K562 (cell line): ENCODE data around the gene ULK1. TPM values are rescaled to one million over a fixed set of nuclear protein-coding genes. Genes with fewer than 3 reads are reported as not detected.

ENCODE experiments used
- FOXK2 ChIP-seq, 2 experiments: fragments of 450-650 bp; IDR thresholded peaks in 1 of 2; conservative IDR thresholded peaks in 1 of 2; 2 replicates each; pipeline ENCODE4 v1.6.1; 2016; ENCODE audit warnings: low read depth in 2 of 2, mild to moderate bottlenecking in 1 of 2
- GABPB1 ChIP-seq: sonication (generic); formaldehyde crosslinking; IDR thresholded peaks from 2 replicates; pipeline ENCODE4 v1.8.0; 2022; ENCODE audit warnings: mild to moderate bottlenecking, missing genetic modification reagents
- OTX1 ChIP-seq: fragments of 450-650 bp; formaldehyde crosslinking; IDR thresholded peaks from 2 replicates; pipeline ENCODE4 v1.4.0; 2022; ENCODE audit warnings: mild to moderate bottlenecking
- PRMT5 ChIP-seq: sonication (generic); formaldehyde crosslinking; IDR thresholded peaks from 2 replicates; pipeline ENCODE4 v1.5.0; 2020; ENCODE audit warnings: missing genetic modification reagents
- RBFOX2 ChIP-seq: fragments of 200-400 bp; formaldehyde crosslinking; IDR thresholded peaks from 2 replicates; pipeline ENCODE4 v1.6.1; 2017; ENCODE audit warnings: low read depth, mild to moderate bottlenecking, low read length, moderate library complexity
- SMAD1 ChIP-seq: fragments of 150-350 bp; IDR thresholded peaks from 2 replicates; pipeline ENCODE4 v1.6.1; 2014; ENCODE audit warnings: low read length, low read depth; ENCODE audit not compliant: partially characterized antibody
- ZNF140 ChIP-seq: fragments of 250-450 bp; sonication (Bioruptor Pico); IDR thresholded peaks from 2 replicates; pipeline ENCODE4 v1.8.0; 2021; ENCODE audit warnings: moderate library complexity, mild to moderate bottlenecking, inconsistent platforms
- polyA plus RNA-seq, 8 experiments: library from polyadenylated mRNA; depleted of rRNA in 4 of 8; stranded (reverse) in 5 of 8; unstranded in 3 of 8; fragments of >200 nt; fragmentation: Nextera tagmentation in 2 of 8; fragmentation: Illumina TruSeq in 1 of 8; extraction: Ambion mirVana in 2 of 8; extraction: Trizol in 1 of 8; gene quantifications; 2 replicates each; pipeline versions ENCODE4 v1.2.1 to v1.2.3, GENCODE V29; 2011 to 2014; ENCODE audit warnings: inconsistent platforms in 1 of 8, missing spikeins in 1 of 8
- total RNA-seq, 7 experiments: library from RNA; depleted of rRNA in 6 of 7; stranded (reverse); fragments of >200 nt in 6 of 7; fragmentation: Illumina TruSeq in 2 of 7; extraction: Trizol in 2 of 7; gene quantifications; 2 replicates each; pipeline versions ENCODE4 v1.2.1 to v1.2.3, GENCODE V29; 2011 to 2021; ENCODE audit warnings: low replicate concordance in 1 of 7
- TF ChIP-seq, protein P1 (sequence below): fragments of 250-450 bp; sonication (Bioruptor Pico); IDR thresholded peaks from 2 replicates; pipeline ENCODE4 v1.4.0; 2020; ENCODE audit warnings: borderline replicate concordance
- TF ChIP-seq, protein P2 (sequence below): fragments of 450-650 bp; formaldehyde crosslinking; IDR thresholded peaks from 2 replicates; pipeline ENCODE4 v1.4.0; 2020; ENCODE audit warnings: mild to moderate bottlenecking, moderate library complexity
- TF ChIP-seq, protein P3 (sequence below), 3 experiments: fragments of 200-800 bp in 1 of 3; sonication (Bioruptor generic) in 1 of 3; sonication (generic) in 1 of 3; formaldehyde crosslinking in 1 of 3; IDR thresholded peaks; 2 replicates each; pipeline versions ENCODE4 v1.6.1 to v1.8.0; 2016 to 2022; ENCODE audit warnings: mild to moderate bottlenecking in 2 of 3, missing compliant biosample characterization in 2 of 3, missing genetic modification characterization in 2 of 3, missing genetic modification reagents in 1 of 3
- TF ChIP-seq, protein P4 (sequence below): fragments of 250-450 bp; sonication (Bioruptor Pico); IDR thresholded peaks from 2 replicates; pipeline ENCODE4 v1.8.0; 2021; ENCODE audit warnings: borderline replicate concordance, mild to moderate bottlenecking, moderate library complexity; ENCODE audit not compliant: poor library complexity, severe bottlenecking
- TF ChIP-seq, protein P5 (sequence below): fragments of 450-650 bp; IDR thresholded peaks from 2 replicates; pipeline ENCODE4 v1.6.1; 2014; ENCODE audit warnings: low read depth, mild to moderate bottlenecking, moderate library complexity, borderline replicate concordance

Gene ULK1
- total and polyA plus RNA-seq, 9 of the 15 experiments (the other 6 are each of a cell fraction or from before 2014, with no cell fraction given): 0.15 to 29.4 (median 2.5) TPM

DNA sequence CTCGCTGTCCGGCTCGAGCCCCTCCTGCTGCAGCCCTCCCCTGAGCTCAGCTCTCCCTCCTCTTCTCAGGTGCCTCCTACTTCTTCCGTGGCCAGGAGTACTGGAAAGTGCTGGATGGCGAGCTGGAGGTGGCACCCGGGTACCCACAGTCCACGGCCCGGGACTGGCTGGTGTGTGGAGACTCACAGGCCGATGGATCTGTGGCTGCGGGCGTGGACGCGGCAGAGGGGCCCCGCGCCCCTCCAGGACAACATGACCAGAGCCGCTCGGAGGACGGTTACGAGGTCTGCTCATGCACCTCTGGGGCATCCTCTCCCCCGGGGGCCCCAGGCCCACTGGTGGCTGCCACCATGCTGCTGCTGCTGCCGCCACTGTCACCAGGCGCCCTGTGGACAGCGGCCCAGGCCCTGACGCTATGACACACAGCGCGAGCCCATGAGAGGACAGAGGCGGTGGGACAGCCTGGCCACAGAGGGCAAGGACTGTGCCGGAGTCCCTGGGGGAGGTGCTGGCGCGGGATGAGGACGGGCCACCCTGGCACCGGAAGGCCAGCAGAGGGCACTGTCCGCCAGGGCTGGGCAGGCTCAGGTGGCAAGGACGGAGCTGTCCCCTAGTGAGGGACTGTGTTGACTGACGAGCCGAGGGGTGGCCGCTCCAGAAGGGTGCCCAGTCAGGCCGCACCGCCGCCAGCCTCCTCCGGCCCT lies 43.4 kb upstream of the ULK1 start (continued):
- TF ChIP-seq, protein P1, sequence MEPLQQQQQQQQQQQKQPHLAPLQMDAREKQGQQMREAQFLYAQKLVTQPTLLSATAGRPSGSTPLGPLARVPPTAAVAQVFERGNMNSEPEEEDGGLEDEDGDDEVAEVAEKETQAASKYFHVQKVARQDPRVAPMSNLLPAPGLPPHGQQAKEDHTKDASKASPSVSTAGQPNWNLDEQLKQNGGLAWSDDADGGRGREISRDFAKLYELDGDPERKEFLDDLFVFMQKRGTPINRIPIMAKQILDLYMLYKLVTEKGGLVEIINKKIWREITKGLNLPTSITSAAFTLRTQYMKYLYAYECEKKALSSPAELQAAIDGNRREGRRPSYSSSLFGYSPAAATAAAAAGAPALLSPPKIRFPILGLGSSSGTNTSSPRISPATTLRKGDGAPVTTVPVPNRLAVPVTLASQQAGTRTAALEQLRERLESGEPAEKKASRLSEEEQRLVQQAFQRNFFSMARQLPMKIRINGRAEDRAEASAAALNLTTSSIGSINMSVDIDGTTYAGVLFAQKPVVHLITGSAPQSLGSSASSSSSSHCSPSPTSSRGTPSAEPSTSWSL (CRISPR knock-in tag): no peak
- TF ChIP-seq, protein P2, sequence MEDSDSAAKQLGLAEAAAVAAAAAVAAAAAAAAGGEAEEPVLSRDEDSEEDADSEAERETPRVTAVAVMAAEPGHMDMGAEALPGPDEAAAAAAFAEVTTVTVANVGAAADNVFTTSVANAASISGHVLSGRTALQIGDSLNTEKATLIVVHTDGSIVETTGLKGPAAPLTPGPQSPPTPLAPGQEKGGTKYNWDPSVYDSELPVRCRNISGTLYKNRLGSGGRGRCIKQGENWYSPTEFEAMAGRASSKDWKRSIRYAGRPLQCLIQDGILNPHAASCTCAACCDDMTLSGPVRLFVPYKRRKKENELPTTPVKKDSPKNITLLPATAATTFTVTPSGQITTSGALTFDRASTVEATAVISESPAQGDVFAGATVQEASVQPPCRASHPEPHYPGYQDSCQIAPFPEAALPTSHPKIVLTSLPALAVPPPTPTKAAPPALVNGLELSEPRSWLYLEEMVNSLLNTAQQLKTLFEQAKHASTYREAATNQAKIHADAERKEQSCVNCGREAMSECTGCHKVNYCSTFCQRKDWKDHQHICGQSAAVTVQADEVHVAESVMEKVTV (CRISPR knock-in tag): no peak
- TF ChIP-seq GABPB1 (no peak), RBFOX2 (0 out of 2 replicates have a peak, but pooled peaks have one; percentile 27), SMAD1 (no peak), OTX1 (no peak), PRMT5 (no peak), FOXK2 (conservative IDR thresholded peaks at IDR 0.05 in 1 of 2, IDR thresholded peaks at IDR 0.05 in 1 of 2; ENCODE audit: low read depth in 2 of 2) (no peak), ZNF140 (CRISPR knock-in tag) (no peak)
- TF ChIP-seq, protein P3, sequence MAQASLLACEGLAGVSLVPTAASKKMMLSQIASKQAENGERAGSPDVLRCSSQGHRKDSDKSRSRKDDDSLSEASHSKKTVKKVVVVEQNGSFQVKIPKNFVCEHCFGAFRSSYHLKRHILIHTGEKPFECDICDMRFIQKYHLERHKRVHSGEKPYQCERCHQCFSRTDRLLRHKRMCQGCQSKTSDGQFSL (CRISPR knock-in tag; IDR thresholded peaks at IDR 0.05): peak; percentile 31; the same call in 1 of the 2 replicates
- TF ChIP-seq, protein P3 (tag; IDR thresholded peaks at IDR 0.05): no peak
- TF ChIP-seq, protein P4, sequence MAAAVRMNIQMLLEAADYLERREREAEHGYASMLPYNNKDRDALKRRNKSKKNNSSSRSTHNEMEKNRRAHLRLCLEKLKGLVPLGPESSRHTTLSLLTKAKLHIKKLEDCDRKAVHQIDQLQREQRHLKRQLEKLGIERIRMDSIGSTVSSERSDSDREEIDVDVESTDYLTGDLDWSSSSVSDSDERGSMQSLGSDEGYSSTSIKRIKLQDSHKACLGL: no peak
- TF ChIP-seq, protein P5, sequence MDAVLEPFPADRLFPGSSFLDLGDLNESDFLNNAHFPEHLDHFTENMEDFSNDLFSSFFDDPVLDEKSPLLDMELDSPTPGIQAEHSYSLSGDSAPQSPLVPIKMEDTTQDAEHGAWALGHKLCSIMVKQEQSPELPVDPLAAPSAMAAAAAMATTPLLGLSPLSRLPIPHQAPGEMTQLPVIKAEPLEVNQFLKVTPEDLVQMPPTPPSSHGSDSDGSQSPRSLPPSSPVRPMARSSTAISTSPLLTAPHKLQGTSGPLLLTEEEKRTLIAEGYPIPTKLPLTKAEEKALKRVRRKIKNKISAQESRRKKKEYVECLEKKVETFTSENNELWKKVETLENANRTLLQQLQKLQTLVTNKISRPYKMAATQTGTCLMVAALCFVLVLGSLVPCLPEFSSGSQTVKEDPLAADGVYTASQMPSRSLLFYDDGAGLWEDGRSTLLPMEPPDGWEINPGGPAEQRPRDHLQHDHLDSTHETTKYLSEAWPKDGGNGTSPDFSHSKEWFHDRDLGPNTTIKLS: no peak
